ENCODE results near the gene ZBTB9. TPM values are rescaled to one million over a fixed set of nuclear protein-coding genes. Genes with fewer than 3 reads are reported as not detected.

The ZBTB9 gene
- total RNA-seq, 1 experiment from 2014 or later: 5.3 TPM

DNA sequence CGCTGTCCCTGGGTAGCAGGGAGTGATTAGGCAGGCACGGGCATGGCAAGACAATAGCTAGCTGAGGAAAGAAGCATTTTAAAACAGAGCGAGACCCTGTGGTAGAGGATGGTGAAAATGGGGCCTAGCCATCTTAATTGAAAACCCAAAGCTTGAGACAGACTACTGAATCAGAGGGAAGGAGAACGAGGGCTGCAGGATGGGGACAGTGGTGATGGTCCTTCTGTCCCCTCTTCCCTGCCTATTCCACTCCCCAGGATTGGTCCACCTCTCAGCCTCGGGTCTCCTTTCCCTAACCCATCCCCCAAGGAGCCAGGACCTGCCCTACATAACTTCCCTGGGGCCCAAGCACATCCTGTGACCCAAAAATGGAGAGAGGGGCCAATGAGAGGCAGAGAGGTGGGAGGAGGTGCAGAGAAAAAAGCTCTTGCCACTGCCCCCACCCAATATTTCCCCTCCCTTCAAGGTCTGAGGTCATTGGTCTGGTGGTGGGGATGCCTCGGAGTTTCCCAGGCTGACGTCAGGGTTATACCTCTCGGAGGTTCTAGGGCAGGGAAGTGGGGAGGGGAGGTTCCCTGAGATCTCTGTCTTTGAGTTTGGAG, 35.6 kb upstream of the ZBTB9 start:
- DNase-seq (ENCODE audit: low spot score): no peak

DNA sequence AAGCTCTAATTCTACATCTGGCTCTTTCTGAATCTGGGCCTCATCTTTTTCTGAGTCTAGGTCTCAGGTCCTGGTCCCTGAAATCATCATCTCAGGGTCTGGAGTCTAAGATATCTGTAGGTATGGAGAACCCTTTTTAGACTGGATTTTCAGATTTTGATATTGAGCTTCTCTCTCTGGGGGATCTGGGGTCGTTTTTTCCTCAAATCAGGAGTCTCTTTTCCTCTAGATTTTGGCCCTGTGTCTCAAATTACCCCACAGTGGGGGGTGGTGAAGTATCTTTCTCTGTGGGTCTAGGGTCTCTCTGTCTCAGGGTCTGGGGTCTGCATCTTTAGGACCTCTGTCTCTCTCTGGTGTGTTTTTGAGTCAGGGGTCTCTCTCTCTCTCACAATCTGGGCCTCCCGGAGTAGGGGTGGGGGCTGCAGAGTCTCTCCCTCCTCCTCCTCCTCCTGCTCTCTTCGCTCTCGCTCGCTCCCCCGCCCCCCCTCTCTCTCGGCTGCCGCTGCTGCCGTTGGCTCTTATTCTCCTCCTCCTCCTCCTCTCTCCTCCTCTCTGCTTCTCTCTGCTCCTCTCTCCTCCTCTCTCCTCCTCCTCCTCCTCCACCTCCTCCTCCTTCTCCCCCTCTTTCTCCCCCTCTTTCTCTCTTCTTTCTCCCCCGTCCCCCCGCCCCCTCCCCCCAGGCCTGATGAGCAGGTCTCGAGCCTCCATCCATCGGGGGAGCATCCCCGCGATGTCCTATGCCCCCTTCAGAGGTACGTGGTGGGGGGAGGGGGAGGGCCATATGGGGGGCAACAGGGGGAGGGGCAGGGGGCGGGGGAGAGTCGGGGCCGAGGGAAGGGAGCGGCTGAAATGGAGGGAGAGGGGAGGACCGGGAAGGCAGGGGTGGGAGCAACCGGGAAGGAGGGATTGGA, 34.5 kb upstream of the ZBTB9 start, which contains the start of gene SYNGAP1:
TSS of gene SYNGAP1 (plus strand) at position 486 of the 911 bp plus-strand sequence. CDS start at position 686, 200 bp downstream.
- DNase-seq (ENCODE audit: low spot score): peak; percentile 49

DNA sequence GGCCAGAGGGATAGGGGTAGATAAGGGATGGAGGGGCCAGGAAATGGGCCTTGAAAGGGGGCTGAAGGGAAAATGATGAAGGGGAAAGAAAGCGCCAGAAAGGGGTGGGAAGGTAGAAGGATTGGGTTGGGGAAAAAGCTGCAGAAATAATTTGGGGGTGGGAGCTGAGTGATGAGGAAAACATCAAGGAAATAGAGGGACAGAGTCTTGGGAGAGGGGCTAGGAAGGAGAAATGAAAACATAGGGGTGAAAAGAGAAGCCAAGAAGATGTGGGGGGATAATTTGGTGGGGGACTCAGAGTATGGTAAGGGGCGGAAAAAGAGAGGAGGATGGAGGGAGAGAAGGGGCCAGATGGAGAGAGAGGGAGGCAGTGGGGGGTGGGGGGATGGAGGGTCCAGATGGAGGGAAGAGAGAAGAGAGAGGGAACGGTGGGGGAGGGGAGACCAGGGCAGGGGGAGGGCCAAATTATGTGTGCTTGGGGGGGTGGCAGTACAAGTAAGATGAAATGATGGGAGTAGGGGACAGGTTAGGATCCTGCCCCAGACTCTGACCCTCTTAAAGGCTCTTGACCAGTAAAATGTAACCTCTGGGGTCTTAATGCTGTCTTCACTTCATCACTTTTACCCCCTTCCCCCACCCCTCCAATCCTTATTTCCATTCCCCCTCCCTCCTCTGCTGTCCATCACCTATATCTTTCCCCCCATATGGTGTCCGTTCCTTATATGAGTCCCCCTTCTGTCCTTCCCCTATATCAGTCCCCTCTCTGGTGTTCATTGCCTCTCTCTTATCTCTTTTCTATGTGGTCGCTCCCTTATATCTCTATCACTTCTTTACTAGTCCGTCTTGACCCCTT, 33.7 kb upstream of the ZBTB9 start:
- DNase-seq (ENCODE audit: low spot score): no peak

DNA sequence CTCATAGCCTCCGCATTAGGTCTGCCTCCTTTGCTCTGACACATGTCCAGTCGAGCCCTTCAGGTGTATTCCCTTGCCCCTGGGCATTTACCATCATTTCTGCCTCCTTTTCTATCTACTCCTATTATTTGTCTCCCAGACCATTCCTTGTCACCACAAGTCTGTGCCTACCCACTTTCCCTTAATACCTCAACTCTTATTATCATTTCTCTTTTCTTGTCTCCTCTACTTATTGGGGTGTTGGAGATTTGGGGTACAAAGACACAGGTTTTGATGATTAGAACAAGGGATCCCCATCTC, 33.1 kb upstream of the ZBTB9 start:
- no peak for DNase-seq (ENCODE audit: low spot score)

DNA sequence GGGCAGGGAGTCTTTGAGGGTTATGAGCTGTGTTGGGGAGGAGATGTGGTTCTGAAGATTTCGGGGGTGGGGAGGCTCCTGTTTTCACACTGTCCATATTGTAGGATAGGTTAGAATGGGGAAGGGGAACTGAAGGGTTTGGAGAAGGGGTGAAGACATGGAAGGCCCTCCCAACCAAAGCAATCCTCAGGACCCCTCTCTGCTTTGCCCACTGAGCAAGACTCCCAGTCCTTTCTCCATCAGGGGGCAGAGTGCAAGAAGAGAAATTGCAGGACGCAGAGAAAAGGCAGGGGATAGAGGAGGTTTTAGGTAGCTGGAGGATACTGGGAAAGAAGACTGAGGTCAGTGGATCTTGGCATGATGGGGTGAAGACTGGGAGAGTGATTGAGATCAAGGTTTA, 30.6 kb upstream of the ZBTB9 start:
- DNase-seq (ENCODE audit: low spot score): no peak

DNA sequence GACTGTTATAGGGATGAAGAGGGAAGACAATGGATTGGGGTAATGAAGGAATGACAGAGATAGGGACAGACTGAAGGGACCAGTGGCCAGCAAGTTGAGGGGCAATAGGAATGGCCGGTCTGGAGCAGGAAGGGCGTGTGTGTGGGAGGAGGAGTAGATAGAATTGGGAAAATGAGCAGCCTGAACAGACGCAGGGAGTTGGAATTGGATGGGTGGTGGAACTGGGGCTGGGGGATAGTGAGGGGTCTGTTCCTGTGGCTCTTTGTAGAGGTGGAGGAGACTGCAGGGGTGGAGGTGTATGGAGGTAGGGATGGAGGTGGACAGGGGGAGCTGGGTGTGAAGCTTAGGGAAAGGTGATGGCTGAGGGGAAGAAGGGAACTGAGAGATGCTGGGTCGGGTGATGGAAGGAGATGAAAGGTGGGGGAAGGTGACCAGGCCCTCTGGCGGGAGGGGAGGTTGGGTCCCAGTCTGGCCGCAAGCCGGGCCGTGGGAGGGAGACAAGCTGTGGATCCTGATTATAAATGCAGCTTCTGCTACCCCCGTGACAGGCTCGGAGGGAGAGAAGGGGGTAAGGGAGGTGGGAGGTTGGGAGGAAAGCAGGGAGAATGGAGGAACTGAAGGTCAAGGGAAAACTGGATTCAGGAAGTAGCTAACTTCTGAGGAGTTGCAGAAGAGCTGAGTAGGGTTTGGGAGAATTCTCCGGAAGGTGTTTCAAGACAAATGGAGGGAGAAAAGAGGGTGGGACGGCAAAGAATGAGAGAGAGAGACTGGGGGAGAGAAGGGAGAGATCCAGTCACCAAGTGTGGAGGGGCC, 29.3 kb upstream of the ZBTB9 start:
- DNase-seq (ENCODE audit: low spot score): no peak

DNA sequence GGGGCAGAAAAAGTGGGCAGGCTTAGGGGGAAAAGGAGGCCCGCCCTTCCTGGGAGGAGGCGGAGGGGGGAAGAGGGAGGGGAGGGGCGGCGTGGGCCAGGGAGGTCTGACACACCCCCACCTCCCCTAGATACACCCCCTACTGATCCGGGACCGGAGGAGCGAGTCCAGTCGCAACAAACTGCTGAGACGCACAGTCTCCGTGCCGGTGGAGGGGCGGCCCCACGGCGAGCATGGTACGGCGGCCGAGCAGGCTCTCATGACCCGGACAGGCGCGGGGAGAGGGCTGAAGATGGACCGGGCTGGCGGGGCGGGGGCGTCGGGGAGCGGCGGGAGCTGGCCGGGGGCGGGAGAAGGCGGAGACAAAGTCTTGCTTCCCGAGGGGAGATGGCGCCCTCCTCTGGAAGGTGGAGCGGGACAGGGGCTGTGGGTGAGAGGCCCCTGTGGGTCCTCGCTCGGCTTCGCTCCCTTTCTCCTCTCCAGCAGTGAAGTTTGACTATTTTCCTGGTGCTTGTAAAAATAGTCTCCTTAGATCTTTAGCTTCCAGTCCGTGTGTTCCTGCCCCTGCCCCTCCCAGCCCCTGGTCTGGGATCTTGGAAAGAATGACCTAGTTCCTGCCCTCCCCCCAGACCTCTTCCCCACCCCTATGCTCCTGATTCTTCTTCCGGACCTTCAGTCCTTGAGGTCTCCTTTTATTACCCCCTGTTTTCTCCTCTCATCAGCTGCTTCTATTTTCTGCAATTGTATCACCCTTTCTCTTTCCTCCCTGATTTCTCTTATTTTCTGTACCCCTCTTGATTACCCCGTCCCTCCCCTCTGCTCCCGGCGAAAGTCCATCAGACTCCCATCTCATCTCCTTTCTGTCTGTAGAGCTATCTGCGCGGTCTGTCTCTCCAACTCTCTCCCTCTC, 28.5 kb upstream of the ZBTB9 start:
- DNase-seq (ENCODE audit: low spot score): peak; percentile 65

DNA sequence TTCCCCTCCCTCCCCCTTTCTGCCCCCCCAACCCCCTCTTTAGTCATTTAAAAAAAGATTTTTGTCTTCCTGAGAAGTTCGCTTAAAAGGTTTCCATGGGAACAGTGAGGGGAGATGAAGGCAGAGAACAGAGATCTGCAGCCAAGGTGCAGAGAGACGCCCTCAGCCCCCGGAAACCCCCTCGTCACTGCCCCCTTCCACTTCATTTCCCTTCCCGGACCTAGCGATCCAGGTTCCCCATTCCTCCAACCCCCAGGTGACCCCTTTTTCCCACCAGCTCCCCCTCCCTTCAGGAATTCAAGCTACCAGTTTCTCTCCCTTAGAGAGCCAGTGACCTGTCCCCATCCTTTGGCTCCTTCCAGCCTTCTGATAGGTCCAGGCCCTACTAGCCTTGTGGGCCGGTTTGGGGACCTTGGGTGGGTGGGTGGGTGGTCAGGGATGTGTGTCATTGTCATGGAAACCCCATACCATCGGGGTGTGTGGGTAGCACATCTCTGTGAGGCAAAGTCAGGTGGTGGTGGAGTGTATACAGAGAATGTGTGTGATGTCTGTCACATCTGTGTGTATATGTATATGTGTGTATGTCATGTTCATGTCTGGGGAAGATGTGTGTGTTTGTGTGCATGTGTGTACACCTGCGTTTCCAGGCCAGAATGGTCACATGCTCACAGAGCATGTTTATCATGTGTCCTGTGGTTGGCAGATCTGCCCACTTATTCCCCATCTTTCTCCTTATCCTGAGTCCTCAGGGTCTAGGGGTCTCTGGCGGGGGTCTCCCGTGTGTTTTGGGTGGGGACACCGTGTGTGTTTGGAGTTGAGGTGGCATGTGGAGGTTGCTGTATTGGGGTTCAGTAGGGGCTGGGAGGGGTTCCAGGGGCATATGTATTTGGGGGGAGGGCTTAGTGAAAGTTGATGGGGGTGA, 27.5 kb upstream of the ZBTB9 start:
- DNase-seq (ENCODE audit: low spot score): no peak

DNA sequence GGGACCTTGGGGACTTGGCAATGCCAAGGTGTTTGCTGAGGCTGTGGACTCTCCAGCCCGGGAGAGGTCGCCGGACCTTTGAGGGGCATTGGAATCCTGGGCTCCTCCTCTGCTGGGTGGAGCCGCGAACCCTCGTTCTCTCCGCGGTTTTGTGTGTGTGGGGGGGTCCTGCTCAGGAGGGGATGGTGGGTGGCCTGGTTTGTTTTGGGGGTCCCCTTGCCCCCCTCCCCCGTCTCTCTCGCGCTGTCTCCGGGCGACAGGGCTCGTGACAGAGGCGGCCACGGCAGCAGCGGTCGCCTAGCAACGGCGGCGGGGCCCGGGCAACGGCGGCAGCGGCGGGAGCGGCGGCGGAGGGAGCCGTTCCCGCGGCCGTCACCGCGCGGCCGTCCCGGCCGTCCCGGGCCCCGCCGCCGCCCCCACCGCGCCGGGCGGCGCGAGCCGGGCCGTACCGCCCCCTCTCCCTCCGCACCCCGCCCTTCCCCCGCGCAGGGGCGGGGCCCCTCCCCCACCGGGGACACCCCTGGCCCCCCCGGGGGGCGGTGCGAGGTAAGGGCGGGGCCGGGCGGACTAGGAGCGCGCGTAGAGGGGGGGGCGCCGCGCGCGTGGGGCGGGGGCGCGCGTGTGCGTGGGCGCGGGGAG, 26.7 kb upstream of the ZBTB9 start:
- DNase-seq (ENCODE audit: low spot score): no peak

DNA sequence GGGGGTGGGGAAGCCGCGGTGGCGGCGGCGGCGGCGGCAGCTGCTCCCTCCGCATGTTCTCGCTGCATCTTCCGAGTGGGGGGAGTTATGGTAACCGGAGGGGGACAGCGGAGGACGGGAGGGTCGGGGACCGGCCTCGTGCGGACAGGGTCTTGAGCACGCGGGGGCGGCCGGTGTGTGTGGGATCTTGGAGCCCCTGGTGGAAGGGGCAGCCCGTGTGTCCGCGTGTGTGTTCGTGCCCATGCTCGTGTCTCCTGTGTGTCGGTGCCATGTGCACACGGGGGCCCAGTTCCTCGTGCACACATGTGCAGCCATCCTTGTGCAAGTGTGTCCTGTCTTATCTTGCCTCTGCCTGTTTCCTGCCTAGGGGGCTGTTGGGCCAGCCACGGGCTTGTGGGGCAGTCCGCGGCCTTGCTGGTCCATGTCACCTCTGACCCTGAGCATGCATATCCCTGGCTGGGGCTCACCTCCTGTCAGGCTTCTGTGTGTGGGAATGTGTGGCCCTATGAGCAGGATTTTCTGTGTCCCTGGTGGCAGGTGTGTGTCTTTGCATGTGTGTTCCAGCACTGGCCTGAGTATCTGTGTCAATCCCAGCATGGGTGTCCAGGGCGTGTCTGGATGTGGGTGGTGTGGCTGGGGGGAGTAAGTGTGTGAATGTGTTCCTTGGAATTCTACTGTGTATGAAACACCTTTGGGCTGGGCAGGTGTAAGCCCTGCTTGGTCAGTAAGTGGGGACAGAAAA, 26.0 kb upstream of the ZBTB9 start:
- DNase-seq (ENCODE audit: low spot score): no peak

DNA sequence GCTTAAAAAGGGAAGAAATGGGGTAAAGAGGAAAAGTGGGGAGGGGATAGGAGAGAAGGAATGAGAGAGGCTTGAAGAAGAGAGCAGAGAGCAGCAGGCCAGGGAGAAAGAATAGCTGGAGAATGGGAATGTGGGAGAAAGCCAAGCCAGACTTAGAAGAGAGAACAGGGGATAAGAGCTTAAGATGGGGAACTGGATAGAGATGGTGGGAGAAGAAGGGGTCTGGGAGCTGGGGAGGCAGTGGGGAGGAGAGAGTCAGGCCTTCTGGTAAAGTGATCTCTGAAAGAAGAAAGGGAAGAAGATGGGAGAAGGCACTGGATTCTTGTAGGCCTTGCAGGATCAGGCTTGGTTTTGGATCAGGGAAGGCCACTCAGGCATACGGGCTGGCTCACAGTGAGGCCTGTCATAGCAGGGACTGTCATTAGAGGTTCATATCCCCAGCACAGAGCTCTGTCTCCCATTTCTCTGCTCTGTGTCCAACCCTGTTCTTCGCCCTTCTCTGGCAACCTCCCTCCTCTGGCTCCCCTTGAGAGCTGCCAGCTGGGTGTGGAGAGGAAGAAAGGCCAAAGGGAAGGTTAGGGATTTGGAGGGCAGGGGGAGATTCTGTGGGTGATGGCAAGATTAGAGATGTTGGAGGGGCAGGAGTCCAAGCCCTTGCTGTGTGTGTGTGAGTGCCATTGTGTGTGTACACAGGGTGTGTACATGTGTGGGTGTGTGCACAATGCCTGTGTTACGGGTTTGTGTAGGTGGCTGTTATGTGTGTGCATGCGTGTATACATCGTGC, 25.2 kb upstream of the ZBTB9 start:
- no peak for DNase-seq (ENCODE audit: low spot score)

DNA sequence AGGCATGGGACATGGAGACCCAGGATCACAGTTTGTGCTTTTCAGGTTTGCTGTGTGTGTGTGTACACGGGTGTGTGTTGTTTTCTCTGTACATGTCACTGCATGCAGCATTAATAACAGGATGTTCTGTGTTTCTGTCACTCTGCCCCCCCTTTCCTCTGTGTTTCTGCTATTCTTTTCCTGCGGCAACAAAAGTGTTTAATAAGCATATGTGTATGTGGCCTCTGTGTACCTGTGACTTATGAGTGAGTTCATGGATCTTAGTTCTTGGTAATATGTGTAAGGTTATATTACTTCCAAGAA, 24.7 kb upstream of the ZBTB9 start:
- no peak for DNase-seq (ENCODE audit: low spot score)

DNA sequence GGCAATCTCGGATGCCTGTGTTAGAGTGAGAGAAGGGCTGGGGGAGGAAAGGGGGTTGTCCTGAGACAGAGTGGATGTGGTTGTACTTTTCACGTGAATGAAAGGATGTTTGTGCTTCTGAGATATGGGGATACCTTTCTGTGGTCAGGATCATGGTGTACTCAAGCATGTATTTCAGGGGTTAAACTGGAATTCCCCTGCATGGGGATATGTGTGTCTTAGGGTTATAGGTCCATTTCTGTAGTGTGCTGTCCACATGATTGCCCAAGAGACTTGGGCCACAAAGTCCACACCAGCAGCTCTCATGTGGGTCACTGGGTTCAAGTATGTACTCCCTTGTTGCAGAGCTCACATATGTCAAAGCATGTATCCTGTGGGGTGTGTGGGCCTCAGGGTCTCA, 24.0 kb upstream of the ZBTB9 start:
- no peak for DNase-seq (ENCODE audit: low spot score)

DNA sequence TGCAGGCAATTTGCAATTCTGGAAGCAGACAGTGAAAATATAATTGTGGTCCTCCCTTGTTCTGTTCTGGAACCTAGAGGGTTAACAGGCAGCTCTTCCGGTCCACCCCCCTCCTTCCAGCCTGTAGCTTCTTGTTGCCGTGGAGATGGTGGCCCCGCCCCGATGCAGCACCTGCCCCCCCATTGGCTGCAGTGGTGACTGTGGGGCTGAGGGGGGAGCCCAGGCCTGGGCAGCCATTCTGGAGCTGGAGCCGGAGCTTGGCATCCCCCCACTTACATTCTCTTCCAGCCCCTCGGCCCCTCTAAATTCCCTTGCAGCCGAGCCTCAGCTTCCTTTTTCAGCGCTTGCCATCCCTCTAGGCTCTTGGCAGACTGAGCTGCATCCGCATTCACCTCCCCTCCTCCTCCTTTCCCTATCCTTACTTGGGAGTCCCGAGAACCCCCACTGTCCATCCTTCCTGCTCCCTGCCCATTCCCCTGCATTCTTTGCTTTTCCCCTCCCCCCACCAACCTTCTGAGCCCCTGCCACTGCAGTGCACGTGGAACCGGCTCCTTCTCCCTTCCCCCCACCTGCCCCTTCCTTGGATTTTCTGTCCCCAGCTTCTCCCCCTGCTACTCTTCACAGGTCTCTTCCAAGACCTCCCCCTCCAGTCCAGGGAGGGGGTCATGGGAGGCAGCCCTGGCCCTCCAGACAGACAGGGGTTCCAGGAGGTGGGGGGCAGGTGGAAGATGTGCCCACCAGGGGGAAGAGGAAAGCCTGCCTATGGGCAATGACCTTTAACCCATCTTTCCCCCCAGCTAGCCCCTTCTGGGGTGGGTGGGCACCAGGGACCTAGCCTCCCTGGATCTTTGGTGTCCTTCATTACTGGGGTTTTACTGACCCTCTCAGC, 23.1 kb upstream of the ZBTB9 start:
- DNase-seq (ENCODE audit: low spot score): peak; percentile 58

DNA sequence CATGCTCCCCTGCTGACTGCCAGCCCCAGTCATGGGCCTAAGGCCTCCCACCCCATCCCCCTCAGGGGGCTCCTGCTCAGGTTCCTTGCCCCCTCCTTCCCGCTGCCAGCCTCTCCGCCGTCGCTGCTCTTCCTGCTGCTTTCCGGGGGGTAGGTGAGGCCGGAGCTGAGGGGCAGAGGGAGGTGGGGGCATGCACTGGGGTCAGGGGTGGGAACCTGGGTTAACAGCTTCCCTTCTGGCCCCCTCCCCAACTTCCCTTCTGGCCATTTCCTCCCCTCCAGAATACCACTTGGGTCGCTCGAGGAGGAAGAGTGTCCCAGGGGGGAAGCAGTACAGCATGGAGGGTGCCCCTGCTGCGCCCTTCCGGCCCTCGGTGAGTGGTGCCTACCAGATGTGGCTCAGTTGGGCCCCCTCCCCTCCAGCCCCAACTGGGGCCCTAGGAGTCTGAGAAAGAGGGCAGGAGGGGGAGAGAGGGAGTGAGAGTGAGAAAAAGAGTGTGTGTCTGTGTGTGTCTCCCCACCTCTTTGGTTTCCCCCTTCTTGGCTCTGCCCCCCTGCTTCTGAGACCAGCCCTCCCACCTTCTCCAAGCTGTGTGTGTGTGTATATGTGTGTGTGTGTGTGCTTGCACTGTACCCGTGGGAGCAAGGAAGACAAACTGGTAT, 22.4 kb upstream of the ZBTB9 start:
- DNase-seq (ENCODE audit: low spot score): no peak

DNA sequence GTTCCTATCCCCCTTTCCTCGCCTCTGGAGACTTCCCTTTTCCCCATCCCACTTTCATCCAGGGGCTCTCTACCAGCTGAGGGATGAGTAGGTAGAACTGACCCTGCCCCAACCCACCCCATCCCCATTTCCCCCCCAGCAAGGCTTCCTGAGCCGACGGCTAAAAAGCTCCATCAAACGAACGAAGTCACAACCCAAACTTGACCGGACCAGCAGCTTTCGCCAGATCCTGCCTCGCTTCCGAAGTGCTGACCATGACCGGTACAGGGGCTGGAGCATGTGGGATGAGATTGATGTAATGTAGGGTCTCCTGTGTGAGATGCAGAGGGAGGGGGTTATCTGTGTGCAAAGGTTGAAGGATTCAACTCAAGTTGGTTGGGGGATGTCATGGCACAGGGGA, 21.8 kb upstream of the ZBTB9 start:
- DNase-seq (ENCODE audit: low spot score): no peak

Measured in A172 (cell line).